GM21390 (cell line): ENCODE measurements around the gene DSE.

Experiments
- ATAC-seq: cut with Tn5 transposase; IDR thresholded peaks from one replicate; pipeline ENCODE4 v1.9.1; 2021; ENCODE audit not compliant: unreplicated experiment

DSE gene

GRCh38 chr6:116359835-116360234 is 10.9 kb upstream of the DSE start:
- ATAC-seq = no peak

DNA sequence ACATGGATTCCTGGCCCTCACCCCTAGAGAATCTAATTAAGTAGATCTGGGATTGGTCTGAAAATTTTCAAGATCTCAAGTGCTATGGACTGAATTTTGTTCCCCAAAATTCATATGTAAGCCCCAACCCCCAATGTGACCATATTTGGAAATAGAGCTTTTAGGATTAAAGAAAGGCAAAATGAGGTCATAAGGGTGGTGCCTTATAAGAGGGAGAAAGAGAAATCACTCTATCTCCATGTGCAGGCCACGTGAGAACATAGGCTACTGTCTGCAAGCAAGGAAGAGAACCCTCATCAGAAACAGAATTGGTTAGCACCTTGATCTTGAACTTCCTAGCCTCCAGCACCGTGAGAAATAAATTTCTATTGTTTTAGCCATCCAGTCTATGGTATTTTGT is 8.5 kb upstream of the DSE start:
- no peak for ATAC-seq

DNA sequence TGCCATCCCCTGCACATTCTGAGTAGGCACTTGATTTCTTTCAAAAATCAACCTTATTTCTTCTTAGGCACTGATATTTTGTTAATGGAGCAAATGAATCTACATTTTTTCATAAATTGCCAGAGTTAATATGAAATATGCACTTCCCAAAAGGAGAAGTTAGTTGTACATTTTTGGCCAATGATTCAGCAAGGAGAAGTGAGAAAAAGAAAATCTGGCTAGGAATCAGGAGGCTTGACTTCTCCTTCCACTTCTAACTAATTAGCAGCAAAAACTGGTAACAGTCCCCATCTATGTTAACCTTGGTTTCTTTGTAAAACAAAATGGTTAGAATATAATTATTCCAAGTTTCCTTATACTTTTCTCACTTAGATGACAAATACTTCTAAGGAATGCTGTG is 7.0 kb upstream of the DSE start:
- ATAC-seq = no peak

DNA sequence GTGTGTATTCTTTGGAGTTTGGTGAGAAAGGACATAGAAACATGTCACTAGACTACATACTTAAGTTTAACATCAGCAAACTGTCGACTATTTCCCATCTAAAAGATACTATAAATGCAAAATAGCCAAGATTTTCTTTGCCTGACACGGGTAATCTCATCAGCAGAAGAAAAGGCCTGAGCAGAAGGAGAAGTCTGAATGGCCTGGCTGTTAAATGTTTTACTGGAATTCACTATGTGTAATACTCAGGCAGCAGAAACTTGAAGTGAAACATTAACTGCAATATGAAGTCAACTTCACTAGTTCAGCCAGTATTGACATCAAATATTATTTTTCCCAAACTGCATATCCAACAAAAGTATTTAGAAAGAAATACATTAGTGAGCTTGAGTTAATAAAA is 6.4 kb upstream of the DSE start:
- ATAC-seq = no peak

DNA sequence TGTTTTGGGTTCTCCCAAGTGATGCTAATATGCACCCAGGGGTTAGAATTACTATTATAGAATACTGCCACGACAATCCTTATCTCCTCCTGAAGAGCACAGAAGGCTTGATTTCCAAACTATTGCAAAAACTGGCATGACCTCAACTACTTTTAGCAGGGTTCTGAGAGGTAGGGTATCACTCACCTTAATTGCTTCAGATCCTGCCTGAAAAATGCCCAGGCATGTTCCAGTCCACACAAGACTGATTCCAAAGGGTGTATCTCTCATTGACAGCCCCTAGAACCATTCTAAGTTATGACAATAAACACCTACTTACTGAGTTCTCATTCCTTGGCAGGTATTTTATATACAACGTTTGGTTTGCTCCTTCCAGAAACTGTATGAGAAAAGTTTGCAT is 5.0 kb upstream of the DSE start:
- ATAC-seq = no peak

- ATAC-seq = no peak
These were observed 3.9 kb upstream of the DSE start for GRCh38 chr6:116366740-116367275.

GRCh38 chr6:116369540-116369939 is 1.2 kb upstream of the DSE start:
- ATAC-seq = peak; percentile 51

DNA sequence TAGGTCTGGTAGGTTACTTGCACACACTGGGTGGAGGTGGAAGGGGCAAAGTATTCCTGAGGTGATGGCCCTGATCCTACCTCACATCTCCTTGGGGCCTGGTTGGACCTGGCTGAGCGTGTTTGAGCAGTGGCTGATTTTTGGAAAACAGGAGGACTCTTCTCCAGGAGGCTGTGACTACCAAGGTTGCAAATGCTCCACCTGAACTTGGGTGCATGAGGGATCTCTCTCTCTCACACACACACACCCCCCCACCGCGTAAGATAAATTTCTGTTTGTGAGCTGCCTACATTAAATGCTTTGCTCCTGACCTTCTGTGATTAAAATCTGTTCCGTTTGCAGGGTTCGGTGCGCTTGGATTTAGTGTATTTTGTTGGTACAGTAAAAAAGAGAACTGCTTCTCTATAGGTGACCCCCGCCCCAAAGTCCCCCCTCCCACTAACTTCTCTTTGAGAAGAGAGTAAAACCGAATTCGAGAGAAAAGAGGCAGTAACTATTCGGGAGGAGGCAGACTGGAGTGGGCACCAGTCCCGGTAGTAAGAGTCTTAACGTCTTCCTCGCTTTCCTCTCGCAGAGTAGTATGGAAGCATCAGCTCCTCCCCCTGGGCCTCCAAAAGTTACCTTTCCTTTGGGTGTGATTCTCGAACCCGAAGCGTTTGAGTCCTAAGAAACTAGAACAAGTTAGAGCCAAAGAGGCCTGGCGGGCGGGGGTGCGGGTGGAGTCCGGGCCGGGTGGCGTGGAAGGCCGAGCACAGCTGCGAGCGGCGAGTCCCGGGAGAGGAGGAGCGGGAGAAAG is 585 bp upstream of the DSE start:
- ATAC-seq = no peak

GRCh38 chr6:116371120-116371917 is 572 bp downstream of the DSE start:
- peak; percentile 40 for ATAC-seq

- no peak for ATAC-seq
These were observed 1.1 kb downstream of the DSE start for GRCh38 chr6:116371918-116372209.

DNA sequence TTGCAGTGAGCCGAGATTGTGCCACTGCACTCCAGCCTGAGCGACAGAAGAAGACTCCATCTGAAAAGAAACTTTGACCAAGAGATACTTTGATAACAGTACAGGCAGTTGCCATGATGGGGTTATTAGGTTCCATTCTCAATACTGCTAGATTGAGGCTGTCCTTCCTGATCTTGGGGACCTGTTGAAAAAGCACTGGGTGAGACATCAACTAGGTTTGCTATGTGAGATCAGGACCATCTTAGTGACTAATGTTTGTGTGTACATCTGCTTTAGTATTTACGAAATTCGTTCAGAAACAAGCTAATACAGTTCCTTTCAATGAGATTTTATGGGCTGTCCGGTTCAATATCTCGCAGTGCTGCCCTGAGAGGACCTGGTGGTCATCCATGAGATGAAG is 2.6 kb downstream of the DSE start:
- no peak for ATAC-seq

- no peak for ATAC-seq
These were observed 3.2 kb downstream of the DSE start for GRCh38 chr6:116373940-116374339.

DNA sequence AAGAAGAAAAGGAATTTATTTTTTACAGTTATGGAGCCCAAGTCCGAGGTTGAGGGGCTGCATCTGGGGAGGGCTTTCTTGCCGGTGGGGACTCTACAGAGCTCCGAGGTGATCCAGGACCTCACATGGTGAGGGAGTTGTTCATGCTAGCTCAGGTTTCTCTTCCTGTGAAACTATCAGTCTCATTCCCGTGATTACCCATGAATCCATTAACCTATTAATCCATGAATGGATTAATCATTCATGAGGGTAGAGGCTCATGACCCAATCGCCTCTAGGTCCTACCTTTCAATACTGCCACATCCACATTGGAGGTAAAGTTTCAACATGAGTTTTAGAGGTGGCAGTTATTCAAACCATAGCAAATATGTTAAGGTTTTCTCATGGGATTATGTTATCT is 3.8 kb downstream of the DSE start:
- no peak for ATAC-seq

DNA sequence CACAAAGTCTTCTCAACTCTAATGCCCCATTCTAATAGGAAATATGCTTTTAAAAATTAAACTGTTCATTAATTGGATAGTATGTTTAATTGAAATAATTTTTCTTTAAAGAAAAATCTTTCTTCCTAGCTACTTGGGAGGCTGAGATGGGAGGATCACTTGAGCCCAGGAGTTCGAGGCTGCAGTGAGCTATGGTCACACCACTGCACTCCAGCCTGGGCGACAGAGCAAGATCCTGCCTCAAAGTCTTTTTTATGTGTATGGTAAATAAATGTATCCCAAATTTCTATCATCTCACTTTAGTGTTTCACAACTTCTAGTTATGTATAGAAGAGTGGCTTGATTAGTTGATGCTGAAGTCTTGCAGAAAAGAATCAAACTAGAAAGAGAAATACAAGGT is 4.5 kb downstream of the DSE start:
- no peak for ATAC-seq

GRCh38 chr6:116376149-116376548 is 5.4 kb downstream of the DSE start:
- ATAC-seq = no peak

DNA sequence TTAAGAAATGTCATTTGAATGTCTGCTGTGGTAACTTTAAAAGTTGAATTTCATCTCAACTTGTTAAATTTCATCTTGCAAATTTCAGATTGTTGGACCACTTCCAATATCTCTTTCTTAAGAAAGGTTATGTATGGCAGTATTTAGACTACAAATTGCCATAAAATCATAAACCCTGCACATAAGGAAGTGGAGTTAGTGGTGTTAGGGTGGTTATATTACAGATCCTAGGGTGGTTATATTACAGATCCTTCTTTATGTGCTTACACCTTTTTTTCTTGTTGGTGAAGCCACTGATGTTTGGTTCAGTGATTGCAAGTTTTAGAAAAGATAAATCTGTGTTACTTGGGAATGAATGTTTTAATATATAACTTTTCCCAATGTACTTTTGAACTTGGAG is 9.0 kb downstream of the DSE start:
- ATAC-seq = no peak

GRCh38 chr6:116380346-116380745 is 9.6 kb downstream of the DSE start:
- ATAC-seq = no peak

GRCh38 chr6:116381000-116381399 is 10.3 kb downstream of the DSE start:
- ATAC-seq = no peak

DNA sequence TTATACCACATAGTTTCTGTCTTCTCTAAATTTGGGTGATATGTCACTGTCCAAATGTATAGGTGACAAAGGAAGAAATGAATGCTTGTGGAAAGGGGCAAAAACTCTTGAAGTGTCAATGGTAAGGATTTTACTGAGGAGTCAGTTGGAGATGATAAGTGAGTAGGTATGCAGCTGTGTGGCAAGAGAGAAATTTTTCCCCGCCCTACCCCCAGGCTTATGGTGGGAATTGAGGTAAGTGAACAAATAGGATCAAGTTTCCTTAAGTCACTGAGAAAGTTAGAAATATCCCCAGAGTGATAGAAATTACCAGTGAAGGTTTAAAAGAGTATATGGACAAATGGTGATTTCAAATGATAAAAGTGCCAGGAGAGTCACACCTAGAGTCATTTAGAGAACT is 11.8 kb downstream of the DSE start:
- no peak for ATAC-seq

DNA sequence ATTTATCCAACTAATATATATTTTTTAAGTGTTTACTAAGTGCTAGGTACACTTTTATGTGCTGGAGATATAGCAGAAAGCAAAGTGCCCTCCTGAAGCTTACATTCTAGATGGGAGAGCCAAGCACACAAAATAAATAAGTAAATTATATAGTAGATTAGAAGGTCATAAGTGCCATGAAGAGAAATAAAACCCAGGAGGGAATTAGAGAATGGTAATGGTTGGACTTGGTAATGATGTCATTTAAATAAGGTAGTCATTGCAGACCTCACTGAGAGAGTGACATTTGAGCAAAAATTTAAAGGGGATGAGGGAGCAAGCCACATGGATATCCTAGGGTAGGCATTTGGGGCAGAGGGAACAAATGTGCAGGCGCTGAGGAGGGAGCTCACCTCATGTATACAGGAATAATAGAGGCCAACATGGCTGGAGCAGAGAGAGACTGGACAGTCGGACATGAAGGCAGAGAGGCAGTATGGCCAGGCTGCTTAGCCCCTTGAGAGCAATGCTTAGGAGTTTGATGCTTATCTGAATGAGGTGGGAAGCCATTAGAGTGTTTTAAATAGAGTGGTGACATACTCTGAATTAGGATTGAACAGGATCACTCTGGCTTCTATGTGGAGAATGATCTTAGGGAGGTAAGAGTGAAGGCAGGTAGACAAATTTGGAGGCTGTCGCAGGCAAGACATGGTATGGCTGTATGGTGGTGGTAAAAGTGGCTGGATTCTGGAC is 14.1 kb downstream of the DSE start:
- ATAC-seq = no peak

- no peak for ATAC-seq
These were observed 14.7 kb downstream of the DSE start for GRCh38 chr6:116385459-116385802.

- ATAC-seq = no peak
These were observed 15.2 kb downstream of the DSE start for GRCh38 chr6:116385921-116386320.
